Measurements from ENCODE around the gene ASRGL1.
A peak's percentile ranks its signal among the peaks of the same experiment; 100 is the strongest.
"Not testable (repeated sequence)": the region's sequence is repeated elsewhere in the genome, so short reads cannot be mapped to it uniquely, and the experiment has no call there.

Gene ASRGL1

GRCh38 chr11:62337303-62338181 is at the start of gene ASRGL1:
ASRGL1 (plus strand) TSS chr11:62337448; CDS start chr11:62337978, 530 bp downstream.
- peak in 55 of 56 donors; percentile 39 to 92 (median 75) for DNase-seq

- DNase-seq, result no peak
These were observed 41.7 kb upstream of the ASRGL1 start for GRCh38 chr11:62295504-62295903.

GRCh38 chr11:62298975-62299374 is 38.3 kb upstream of the ASRGL1 start, which contains the start of gene SCGB1D4:
SCGB1D4 (minus strand) TSS chr11:62299075; CDS start chr11:62299010, 65 bp downstream.
- no peak for DNase-seq

- DNase-seq, result no peak
These were observed 31.0 kb upstream of the ASRGL1 start for GRCh38 chr11:62306227-62306626.

- DNase-seq, result no peak
These were observed 29.3 kb upstream of the ASRGL1 start for GRCh38 chr11:62307950-62308349.

- DNase-seq, result no peak
These were observed 27.3 kb upstream of the ASRGL1 start for GRCh38 chr11:62309991-62310390.

GRCh38 chr11:62315431-62315830 is 21.8 kb upstream of the ASRGL1 start:
- no peak for DNase-seq

GRCh38 chr11:62322524-62322923 is 14.7 kb upstream of the ASRGL1 start:
- no peak for DNase-seq

- DNase-seq, result peak in 9 of 56 donors; percentile 2 to 23 (median 10)
These were observed 12.3 kb upstream of the ASRGL1 start for GRCh38 chr11:62324731-62325556.

GRCh38 chr11:62325781-62326180 is 11.5 kb upstream of the ASRGL1 start:
- DNase-seq, result not testable (repeated sequence)

GRCh38 chr11:62326719-62327118 is 10.5 kb upstream of the ASRGL1 start:
- not testable (repeated sequence) for DNase-seq

- DNase-seq, result not testable (repeated sequence)
These were observed 9.7 kb upstream of the ASRGL1 start for GRCh38 chr11:62327541-62327940.

GRCh38 chr11:62331264-62331663 is 6.0 kb upstream of the ASRGL1 start:
- not testable (repeated sequence) for DNase-seq

- DNase-seq, result no peak
These were observed 3.5 kb upstream of the ASRGL1 start for GRCh38 chr11:62333768-62334167.

- not testable (repeated sequence) for DNase-seq
These were observed 322 bp upstream of the ASRGL1 start for GRCh38 chr11:62336949-62337302.

GRCh38 chr11:62338218-62338617 is 970 bp downstream of the ASRGL1 start:
- no peak for DNase-seq

- DNase-seq, result peak in 52 of 56 donors; percentile 7 to 89 (median 52)
These were observed 3.1 kb downstream of the ASRGL1 start for GRCh38 chr11:62340269-62340901.

- no peak for DNase-seq
These were observed 4.3 kb downstream of the ASRGL1 start for GRCh38 chr11:62341588-62341987.

GRCh38 chr11:62343646-62344190 is 6.5 kb downstream of the ASRGL1 start:
- DNase-seq, result not testable (repeated sequence)

GRCh38 chr11:62344210-62344609 is 7.0 kb downstream of the ASRGL1 start:
- no peak for DNase-seq

- DNase-seq, result no peak
These were observed 8.6 kb downstream of the ASRGL1 start for GRCh38 chr11:62345861-62346260.
